ENCODE measurements around the gene CD3D. TPM values are rescaled to one million over a fixed set of nuclear protein-coding genes. Genes with fewer than 3 reads are reported as not detected.

CD3D gene
- total RNA-seq, 2 donors from 2014 or later = 313 to 354 TPM

- Mint-ChIP-seq H3K27ac (no peak overlapping the region), H3K4me3 (no peak overlapping the region)
- no peaks in the 10 kb centered on the region for H3K9me3 ChIP-seq (ENCODE audit: control insufficient read depth, low read length, poor library complexity, severe bottlenecking)
Observed at GRCh38 chr11:118358071-118358470, 15.6 kb upstream of the CD3D start.

GRCh38 chr11:118353084-118353710 lies 10.7 kb upstream of the CD3D start:
- peaks cover 12% of the 10 kb centered on the region for H3K36me3 Mint-ChIP-seq (ENCODE audit: low read depth)
- DNase-seq (no peak), ATAC-seq (peak; percentile 27)
- H3K27ac Mint-ChIP-seq = peak overlapping the region; percentile 76
- no peak overlapping the region for H3K4me3 Mint-ChIP-seq
- H3K9me3 ChIP-seq (ENCODE audit: control insufficient read depth, low read length, poor library complexity, severe bottlenecking) = no peaks in the 10 kb centered on the region
- H3K4me1 Mint-ChIP-seq = peaks cover 20% of the 10 kb centered on the region
- no peaks in the 10 kb centered on the region for H3K27me3 Mint-ChIP-seq

More at GRCh38 chr11:118358071-118358470, 15.6 kb upstream of the CD3D start:
- peaks cover 2% of the 10 kb centered on the region for H3K36me3 Mint-ChIP-seq (ENCODE audit: low read depth)
- H3K4me1 Mint-ChIP-seq = peaks cover 35% of the 10 kb centered on the region
- H3K27me3 Mint-ChIP-seq = no peaks in the 10 kb centered on the region
- ATAC-seq (no peak), DNase-seq (no peak)

- Mint-ChIP-seq H3K27me3 (no peaks in the 10 kb centered on the region), H3K4me1 (peaks cover 44% of the 10 kb centered on the region), H3K36me3 (ENCODE audit: low read depth) (peaks cover 19% of the 10 kb centered on the region), H3K27ac (peak overlapping the region; percentile 100), H3K4me3 (peak overlapping the region; percentile 12)
- no peaks in the 10 kb centered on the region for H3K9me3 ChIP-seq (ENCODE audit: control insufficient read depth, low read length, poor library complexity, severe bottlenecking)
- DNase-seq (no peak), ATAC-seq (no peak)
Observed at GRCh38 chr11:118349475-118349874, 7.0 kb upstream of the CD3D start.

- DNase-seq (peak; percentile 44 to 53 (median 53)), ATAC-seq (peak; percentile 80)
- Mint-ChIP-seq H3K27ac (peak within 1 kb of the TSS; percentile 100), H3K27me3 (no peaks in the 10 kb centered on the region), H3K36me3 (ENCODE audit: low read depth) (peaks cover 25% of the 10 kb centered on the region), H3K4me1 (peaks cover 77% of the 10 kb centered on the region), H3K4me3 (peak within 1 kb of the TSS; percentile 99)
- H3K9me3 ChIP-seq (ENCODE audit: control insufficient read depth, low read length, poor library complexity, severe bottlenecking) = no peaks in the 10 kb centered on the region
Observed at GRCh38 chr11:118343981-118344515, 1.5 kb upstream of the CD3D start, which contains the start of gene CD3G. TSS of gene CD3G (plus strand) at chr11:118344344. CDS start at chr11:118344424, 80 bp downstream.

- ATAC-seq (peak; percentile 15), DNase-seq (no peak)
- Mint-ChIP-seq H3K27ac (peak overlapping the region; percentile 100), H3K36me3 (ENCODE audit: low read depth) (peaks cover 27% of the 10 kb centered on the region), H3K4me1 (peaks cover 77% of the 10 kb centered on the region), H3K4me3 (peak overlapping the region; percentile 99), H3K27me3 (no peaks in the 10 kb centered on the region)
- H3K9me3 ChIP-seq (ENCODE audit: control insufficient read depth, low read length, poor library complexity, severe bottlenecking) = no peaks in the 10 kb centered on the region
Observed at GRCh38 chr11:118343248-118343647, 743 bp upstream of the CD3D start.

- ATAC-seq (no peak), DNase-seq (no peak)
- H3K27me3 Mint-ChIP-seq = no peaks in the 10 kb centered on the region
- H3K4me3 Mint-ChIP-seq = peak overlapping the region; percentile 99
- H3K27ac Mint-ChIP-seq = peak overlapping the region; percentile 100
- no peaks in the 10 kb centered on the region for H3K9me3 ChIP-seq (ENCODE audit: control insufficient read depth, low read length, poor library complexity, severe bottlenecking)
- H3K36me3 Mint-ChIP-seq (ENCODE audit: low read depth) = peaks cover 27% of the 10 kb centered on the region
- H3K4me1 Mint-ChIP-seq = peaks cover 70% of the 10 kb centered on the region
Observed at GRCh38 chr11:118341815-118342489, 553 bp downstream of the CD3D start.

- H3K27ac Mint-ChIP-seq = peak overlapping the region; percentile 100
- no peak for DNase-seq
- no peak for ATAC-seq
Observed at GRCh38 chr11:118341261-118341660, 1.2 kb downstream of the CD3D start.

GRCh38 chr11:118340449-118340848 lies 2.1 kb downstream of the CD3D start:
- no peak for ATAC-seq
- Mint-ChIP-seq H3K4me3 (peak overlapping the region; percentile 99), H3K27ac (peak overlapping the region; percentile 100), H3K4me1 (peaks cover 67% of the 10 kb centered on the region), H3K27me3 (no peaks in the 10 kb centered on the region), H3K36me3 (ENCODE audit: low read depth) (peaks cover 27% of the 10 kb centered on the region)
- no peak for DNase-seq
- H3K9me3 ChIP-seq (ENCODE audit: control insufficient read depth, low read length, poor library complexity, severe bottlenecking) = no peaks in the 10 kb centered on the region

More at GRCh38 chr11:118341261-118341660, 1.2 kb downstream of the CD3D start:
- peaks cover 71% of the 10 kb centered on the region for H3K4me1 Mint-ChIP-seq
- H3K36me3 Mint-ChIP-seq (ENCODE audit: low read depth) = peaks cover 30% of the 10 kb centered on the region
- H3K27me3 Mint-ChIP-seq = no peaks in the 10 kb centered on the region
- peak overlapping the region; percentile 99 for H3K4me3 Mint-ChIP-seq
- no peaks in the 10 kb centered on the region for H3K9me3 ChIP-seq (ENCODE audit: control insufficient read depth, low read length, poor library complexity, severe bottlenecking)

GRCh38 chr11:118339281-118339961 lies 3.1 kb downstream of the CD3D start:
- Mint-ChIP-seq H3K27ac (peak overlapping the region; percentile 100), H3K36me3 (ENCODE audit: low read depth) (peaks cover 20% of the 10 kb centered on the region), H3K27me3 (no peaks in the 10 kb centered on the region), H3K4me1 (peaks cover 60% of the 10 kb centered on the region), H3K4me3 (peak overlapping the region; percentile 99)
- ATAC-seq (peak; percentile 5), DNase-seq (no peak)
- H3K9me3 ChIP-seq (ENCODE audit: control insufficient read depth, low read length, poor library complexity, severe bottlenecking) = no peaks in the 10 kb centered on the region

- peaks cover 54% of the 10 kb centered on the region for H3K4me1 Mint-ChIP-seq
- ATAC-seq (peak; percentile 72), DNase-seq (peak; percentile 56 to 76 (median 62))
- H3K27me3 Mint-ChIP-seq = no peaks in the 10 kb centered on the region
- H3K36me3 Mint-ChIP-seq (ENCODE audit: low read depth) = peaks cover 20% of the 10 kb centered on the region
- H3K4me3 Mint-ChIP-seq = peak overlapping the region; percentile 99
- H3K9me3 ChIP-seq (ENCODE audit: control insufficient read depth, low read length, poor library complexity, severe bottlenecking) = no peaks in the 10 kb centered on the region
- H3K27ac Mint-ChIP-seq = peak overlapping the region; percentile 100
Observed at GRCh38 chr11:118338637-118339061, 3.9 kb downstream of the CD3D start.

- DNase-seq (no peak), ATAC-seq (peak; percentile 27)
- Mint-ChIP-seq H3K27ac (peak overlapping the region; percentile 100), H3K27me3 (no peaks in the 10 kb centered on the region), H3K4me3 (peak overlapping the region; percentile 52), H3K4me1 (peaks cover 26% of the 10 kb centered on the region), H3K36me3 (ENCODE audit: low read depth) (peaks cover 13% of the 10 kb centered on the region)
- no peaks in the 10 kb centered on the region for H3K9me3 ChIP-seq (ENCODE audit: control insufficient read depth, low read length, poor library complexity, severe bottlenecking)
Observed at GRCh38 chr11:118334745-118335144, 7.8 kb downstream of the CD3D start.

GRCh38 chr11:118328745-118329144 lies 13.8 kb downstream of the CD3D start:
- no peak overlapping the region for H3K4me3 Mint-ChIP-seq
- DNase-seq (no peak), ATAC-seq (no peak)
- H3K36me3 Mint-ChIP-seq (ENCODE audit: low read depth) = peaks cover 5% of the 10 kb centered on the region
- peak overlapping the region; percentile 2 for H3K27ac Mint-ChIP-seq
- no peaks in the 10 kb centered on the region for H3K27me3 Mint-ChIP-seq
- H3K4me1 Mint-ChIP-seq = peaks cover 10% of the 10 kb centered on the region
- H3K9me3 ChIP-seq (ENCODE audit: control insufficient read depth, low read length, poor library complexity, severe bottlenecking) = no peaks in the 10 kb centered on the region

- H3K36me3 Mint-ChIP-seq (ENCODE audit: low read depth) = peaks cover 5% of the 10 kb centered on the region
- H3K27ac Mint-ChIP-seq = no peak overlapping the region
- H3K27me3 Mint-ChIP-seq = no peaks in the 10 kb centered on the region
- H3K4me1 Mint-ChIP-seq = peaks cover 19% of the 10 kb centered on the region
- no peaks in the 10 kb centered on the region for H3K9me3 ChIP-seq (ENCODE audit: control insufficient read depth, low read length, poor library complexity, severe bottlenecking)
- ATAC-seq (no peak), DNase-seq (no peak)
- no peak overlapping the region for H3K4me3 Mint-ChIP-seq
Observed at GRCh38 chr11:118325283-118325682, 17.2 kb downstream of the CD3D start.
